ENCODE measurements around the gene DCDC2C. TPM values are rescaled to one million over a fixed set of nuclear protein-coding genes. Genes with fewer than 3 reads are reported as not detected.

The DCDC2C gene
- total and polyA plus RNA-seq, 2 experiments from 2014 or later = 0.45 TPM; not detected in 1

DNA sequence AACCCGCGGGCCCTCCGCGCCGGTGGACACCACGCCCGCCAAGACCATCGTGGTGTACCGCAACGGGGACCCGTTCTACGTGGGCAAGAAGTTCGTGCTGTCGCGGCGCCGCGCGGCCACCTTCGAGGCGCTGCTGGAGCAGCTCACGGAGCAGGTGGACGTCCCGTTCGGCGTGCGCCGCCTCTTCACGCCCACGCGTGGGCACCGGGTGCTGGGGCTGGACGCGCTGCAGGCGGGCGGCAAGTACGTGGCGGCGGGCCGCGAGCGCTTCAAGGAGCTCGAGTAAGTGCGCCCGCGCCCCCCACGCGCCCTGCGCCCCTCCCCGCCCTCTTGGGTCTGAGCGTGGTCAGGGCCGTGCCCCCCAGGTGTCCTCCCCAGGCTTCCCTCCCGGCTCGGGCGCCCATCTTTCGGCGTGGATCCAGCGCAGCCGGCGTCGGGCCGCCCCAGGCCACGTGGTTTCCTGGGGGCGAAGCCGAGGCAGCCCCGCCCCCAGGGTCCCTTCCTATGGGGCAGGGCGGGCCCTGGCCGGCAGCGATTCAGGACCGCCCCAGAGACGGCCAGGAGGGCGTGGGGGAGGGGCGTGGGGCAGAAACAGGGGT, 481 bp downstream of the DCDC2C start:
- no peak overlapping the region for H3K27ac Mint-ChIP-seq
- Histone ChIP-seq H3K4me2 (peak overlapping the region; percentile 76; the same call in 1 of the 2 replicates), H3K4me3 (peak overlapping the region; percentile 54), H3K27ac (ENCODE audit: low read depth) (no peak overlapping the region), H4K20me1 (replicated peaks; ENCODE audit: insufficient read depth) (no peaks in the 10 kb centered on the region), H3K9me2 (ENCODE audit: insufficient read depth) (no peaks in the 10 kb centered on the region), H2AFZ (peak overlapping the region; percentile 72; the same call in 1 of the 2 replicates), H3K27me3 (ENCODE audit: insufficient read depth) (peaks cover 32% of the 10 kb centered on the region), H3F3A (replicated peaks; ENCODE audit: low read depth) (no peaks in the 10 kb centered on the region), H3K79me2 (replicated peaks; ENCODE audit: insufficient read depth) (no peaks in the 10 kb centered on the region), H3K36me3 (ENCODE audit: insufficient read depth) (no peaks in the 10 kb centered on the region), H3K4me1 (ENCODE audit: insufficient read depth) (peaks cover 4% of the 10 kb centered on the region)
- H3K4me3 Mint-ChIP-seq = no peak overlapping the region
- peaks cover 6% of the 10 kb centered on the region for H3K36me3 Mint-ChIP-seq (ENCODE audit: low read depth)
- ATAC-seq (no peak), DNase-seq (ENCODE audit: low spot score) (peak; percentile 38)
- H3K4me1 Mint-ChIP-seq = peaks cover 3% of the 10 kb centered on the region; the same call in 1 of the 3 replicates
- TF ChIP-seq, protein P1, sequence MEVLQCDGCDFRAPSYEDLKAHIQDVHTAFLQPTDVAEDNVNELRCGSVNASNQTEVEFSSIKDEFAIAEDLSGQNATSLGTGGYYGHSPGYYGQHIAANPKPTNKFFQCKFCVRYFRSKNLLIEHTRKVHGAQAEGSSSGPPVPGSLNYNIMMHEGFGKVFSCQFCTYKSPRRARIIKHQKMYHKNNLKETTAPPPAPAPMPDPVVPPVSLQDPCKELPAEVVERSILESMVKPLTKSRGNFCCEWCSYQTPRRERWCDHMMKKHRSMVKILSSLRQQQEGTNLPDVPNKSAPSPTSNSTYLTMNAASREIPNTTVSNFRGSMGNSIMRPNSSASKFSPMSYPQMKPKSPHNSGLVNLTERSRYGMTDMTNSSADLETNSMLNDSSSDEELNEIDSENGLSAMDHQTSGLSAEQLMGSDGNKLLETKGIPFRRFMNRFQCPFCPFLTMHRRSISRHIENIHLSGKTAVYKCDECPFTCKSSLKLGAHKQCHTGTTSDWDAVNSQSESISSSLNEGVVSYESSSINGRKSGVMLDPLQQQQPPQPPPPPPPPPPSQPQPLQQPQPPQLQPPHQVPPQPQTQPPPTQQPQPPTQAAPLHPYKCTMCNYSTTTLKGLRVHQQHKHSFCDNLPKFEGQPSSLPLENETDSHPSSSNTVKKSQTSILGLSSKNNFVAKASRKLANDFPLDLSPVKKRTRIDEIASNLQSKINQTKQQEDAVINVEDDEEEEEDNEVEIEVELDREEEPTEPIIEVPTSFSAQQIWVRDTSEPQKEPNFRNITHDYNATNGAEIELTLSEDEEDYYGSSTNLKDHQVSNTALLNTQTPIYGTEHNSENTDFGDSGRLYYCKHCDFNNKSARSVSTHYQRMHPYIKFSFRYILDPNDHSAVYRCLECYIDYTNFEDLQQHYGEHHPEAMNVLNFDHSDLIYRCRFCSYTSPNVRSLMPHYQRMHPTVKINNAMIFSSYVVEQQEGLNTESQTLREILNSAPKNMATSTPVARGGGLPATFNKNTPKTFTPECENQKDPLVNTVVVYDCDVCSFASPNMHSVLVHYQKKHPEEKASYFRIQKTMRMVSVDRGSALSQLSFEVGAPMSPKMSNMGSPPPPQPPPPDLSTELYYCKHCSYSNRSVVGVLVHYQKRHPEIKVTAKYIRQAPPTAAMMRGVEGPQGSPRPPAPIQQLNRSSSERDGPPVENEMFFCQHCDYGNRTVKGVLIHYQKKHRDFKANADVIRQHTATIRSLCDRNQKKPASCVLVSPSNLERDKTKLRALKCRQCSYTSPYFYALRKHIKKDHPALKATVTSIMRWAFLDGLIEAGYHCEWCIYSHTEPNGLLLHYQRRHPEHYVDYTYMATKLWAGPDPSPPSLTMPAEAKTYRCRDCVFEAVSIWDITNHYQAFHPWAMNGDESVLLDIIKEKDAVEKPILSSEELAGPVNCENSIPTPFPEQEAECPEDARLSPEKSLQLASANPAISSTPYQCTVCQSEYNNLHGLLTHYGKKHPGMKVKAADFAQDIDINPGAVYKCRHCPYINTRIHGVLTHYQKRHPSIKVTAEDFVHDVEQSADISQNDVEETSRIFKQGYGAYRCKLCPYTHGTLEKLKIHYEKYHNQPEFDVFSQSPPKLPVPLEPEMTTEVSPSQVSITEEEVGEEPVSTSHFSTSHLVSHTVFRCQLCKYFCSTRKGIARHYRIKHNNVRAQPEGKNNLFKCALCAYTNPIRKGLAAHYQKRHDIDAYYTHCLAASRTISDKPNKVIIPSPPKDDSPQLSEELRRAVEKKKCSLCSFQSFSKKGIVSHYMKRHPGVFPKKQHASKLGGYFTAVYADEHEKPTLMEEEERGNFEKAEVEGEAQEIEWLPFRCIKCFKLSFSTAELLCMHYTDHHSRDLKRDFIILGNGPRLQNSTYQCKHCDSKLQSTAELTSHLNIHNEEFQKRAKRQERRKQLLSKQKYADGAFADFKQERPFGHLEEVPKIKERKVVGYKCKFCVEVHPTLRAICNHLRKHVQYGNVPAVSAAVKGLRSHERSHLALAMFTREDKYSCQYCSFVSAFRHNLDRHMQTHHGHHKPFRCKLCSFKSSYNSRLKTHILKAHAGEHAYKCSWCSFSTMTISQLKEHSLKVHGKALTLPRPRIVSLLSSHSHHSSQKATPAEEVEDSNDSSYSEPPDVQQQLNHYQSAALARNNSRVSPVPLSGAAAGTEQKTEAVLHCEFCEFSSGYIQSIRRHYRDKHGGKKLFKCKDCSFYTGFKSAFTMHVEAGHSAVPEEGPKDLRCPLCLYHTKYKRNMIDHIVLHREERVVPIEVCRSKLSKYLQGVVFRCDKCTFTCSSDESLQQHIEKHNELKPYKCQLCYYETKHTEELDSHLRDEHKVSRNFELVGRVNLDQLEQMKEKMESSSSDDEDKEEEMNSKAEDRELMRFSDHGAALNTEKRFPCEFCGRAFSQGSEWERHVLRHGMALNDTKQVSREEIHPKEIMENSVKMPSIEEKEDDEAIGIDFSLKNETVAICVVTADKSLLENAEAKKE (CRISPR knock-in tag; IDR thresholded peaks at IDR 0.05) = no peak
- no peak for TF ChIP-seq ZNF331 (CRISPR knock-in tag; IDR thresholded peaks at IDR 0.05; ENCODE audit: low read depth)
- TF ChIP-seq, protein P2, sequence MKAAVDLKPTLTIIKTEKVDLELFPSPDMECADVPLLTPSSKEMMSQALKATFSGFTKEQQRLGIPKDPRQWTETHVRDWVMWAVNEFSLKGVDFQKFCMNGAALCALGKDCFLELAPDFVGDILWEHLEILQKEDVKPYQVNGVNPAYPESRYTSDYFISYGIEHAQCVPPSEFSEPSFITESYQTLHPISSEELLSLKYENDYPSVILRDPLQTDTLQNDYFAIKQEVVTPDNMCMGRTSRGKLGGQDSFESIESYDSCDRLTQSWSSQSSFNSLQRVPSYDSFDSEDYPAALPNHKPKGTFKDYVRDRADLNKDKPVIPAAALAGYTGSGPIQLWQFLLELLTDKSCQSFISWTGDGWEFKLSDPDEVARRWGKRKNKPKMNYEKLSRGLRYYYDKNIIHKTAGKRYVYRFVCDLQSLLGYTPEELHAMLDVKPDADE (IDR thresholded peaks at IDR 0.05) = no peak
- H3K27me3 Mint-ChIP-seq (ENCODE audit: insufficient read depth, low read depth, poor library complexity) = peaks cover 9% of the 10 kb centered on the region
- H3K9me3 Mint-ChIP-seq = peaks cover 65% of the 10 kb centered on the region

DNA sequence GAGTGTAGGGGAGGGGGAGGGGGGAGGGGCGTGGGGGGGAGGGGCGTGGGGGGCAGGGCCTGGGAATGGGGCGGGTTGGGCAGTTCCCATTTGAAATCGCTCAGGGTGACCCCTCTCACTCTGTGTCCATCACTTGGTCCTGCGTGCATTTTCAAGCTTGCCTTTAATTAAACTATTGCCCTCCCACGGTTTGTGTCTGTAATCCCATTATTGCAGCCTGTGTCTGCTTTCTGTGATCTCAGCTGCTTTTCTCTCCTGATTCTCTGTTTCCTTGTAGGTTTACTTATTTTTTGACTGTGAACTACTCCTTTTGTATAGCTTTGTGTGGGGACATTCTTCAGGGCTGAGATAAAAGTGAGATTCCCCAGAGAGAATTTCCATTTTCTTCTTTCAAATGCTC, 1.3 kb downstream of the DCDC2C start:
- no peaks in the 10 kb centered on the region for H3K36me3 ChIP-seq (ENCODE audit: insufficient read depth)
- H2AFZ ChIP-seq = no peak overlapping the region
- H3K4me1 ChIP-seq (ENCODE audit: insufficient read depth) = peaks cover 4% of the 10 kb centered on the region
- H4K20me1 ChIP-seq (replicated peaks; ENCODE audit: insufficient read depth) = no peaks in the 10 kb centered on the region
- peaks cover 9% of the 10 kb centered on the region for H3K27me3 Mint-ChIP-seq (ENCODE audit: insufficient read depth, low read depth, poor library complexity)
- peaks cover 32% of the 10 kb centered on the region for H3K27me3 ChIP-seq (ENCODE audit: insufficient read depth)
- no peak overlapping the region for H3K27ac Mint-ChIP-seq
- no peaks in the 10 kb centered on the region for H3F3A ChIP-seq (replicated peaks; ENCODE audit: low read depth)
- H3K4me3 Mint-ChIP-seq = no peak overlapping the region
- ATAC-seq (no peak), DNase-seq (ENCODE audit: low spot score) (peak; percentile 3)
- H3K4me1 Mint-ChIP-seq = peaks cover 3% of the 10 kb centered on the region; the same call in 1 of the 3 replicates
- H3K9me2 ChIP-seq (ENCODE audit: insufficient read depth) = no peaks in the 10 kb centered on the region
- peaks cover 58% of the 10 kb centered on the region for H3K9me3 Mint-ChIP-seq
- peak overlapping the region; percentile 24; the same call in 1 of the 2 replicates for H3K27ac ChIP-seq (ENCODE audit: low read depth)
- no peak overlapping the region for H3K4me2 ChIP-seq
- no peak overlapping the region for H3K4me3 ChIP-seq
- H3K36me3 Mint-ChIP-seq (ENCODE audit: low read depth) = peaks cover 6% of the 10 kb centered on the region
- H3K79me2 ChIP-seq (replicated peaks; ENCODE audit: insufficient read depth) = no peaks in the 10 kb centered on the region
- TF ChIP-seq ZNF331 (CRISPR knock-in tag; IDR thresholded peaks at IDR 0.05; ENCODE audit: low read depth) = no peak
- no peak for TF ChIP-seq POLR2AphosphoS5 (IDR thresholded peaks at IDR 0.05; ENCODE audit: low read depth)
- TF ChIP-seq ZNF114 (CRISPR knock-in tag; IDR thresholded peaks at IDR 0.05) = no peak
- no peak for TF ChIP-seq JUNB (IDR thresholded peaks at IDR 0.05; ENCODE audit: unreplicated experiment)
- TF ChIP-seq NANOG (IDR thresholded peaks at IDR 0.05; ENCODE audit: borderline replicate concordance) = no peak
- TF ChIP-seq, protein P3, sequence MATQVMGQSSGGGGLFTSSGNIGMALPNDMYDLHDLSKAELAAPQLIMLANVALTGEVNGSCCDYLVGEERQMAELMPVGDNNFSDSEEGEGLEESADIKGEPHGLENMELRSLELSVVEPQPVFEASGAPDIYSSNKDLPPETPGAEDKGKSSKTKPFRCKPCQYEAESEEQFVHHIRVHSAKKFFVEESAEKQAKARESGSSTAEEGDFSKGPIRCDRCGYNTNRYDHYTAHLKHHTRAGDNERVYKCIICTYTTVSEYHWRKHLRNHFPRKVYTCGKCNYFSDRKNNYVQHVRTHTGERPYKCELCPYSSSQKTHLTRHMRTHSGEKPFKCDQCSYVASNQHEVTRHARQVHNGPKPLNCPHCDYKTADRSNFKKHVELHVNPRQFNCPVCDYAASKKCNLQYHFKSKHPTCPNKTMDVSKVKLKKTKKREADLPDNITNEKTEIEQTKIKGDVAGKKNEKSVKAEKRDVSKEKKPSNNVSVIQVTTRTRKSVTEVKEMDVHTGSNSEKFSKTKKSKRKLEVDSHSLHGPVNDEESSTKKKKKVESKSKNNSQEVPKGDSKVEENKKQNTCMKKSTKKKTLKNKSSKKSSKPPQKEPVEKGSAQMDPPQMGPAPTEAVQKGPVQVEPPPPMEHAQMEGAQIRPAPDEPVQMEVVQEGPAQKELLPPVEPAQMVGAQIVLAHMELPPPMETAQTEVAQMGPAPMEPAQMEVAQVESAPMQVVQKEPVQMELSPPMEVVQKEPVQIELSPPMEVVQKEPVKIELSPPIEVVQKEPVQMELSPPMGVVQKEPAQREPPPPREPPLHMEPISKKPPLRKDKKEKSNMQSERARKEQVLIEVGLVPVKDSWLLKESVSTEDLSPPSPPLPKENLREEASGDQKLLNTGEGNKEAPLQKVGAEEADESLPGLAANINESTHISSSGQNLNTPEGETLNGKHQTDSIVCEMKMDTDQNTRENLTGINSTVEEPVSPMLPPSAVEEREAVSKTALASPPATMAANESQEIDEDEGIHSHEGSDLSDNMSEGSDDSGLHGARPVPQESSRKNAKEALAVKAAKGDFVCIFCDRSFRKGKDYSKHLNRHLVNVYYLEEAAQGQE (IDR thresholded peaks at IDR 0.05; ENCODE audit: unreplicated experiment) = no peak
- no peak for TF ChIP-seq EZH2phosphoT487 (IDR thresholded peaks at IDR 0.05; ENCODE audit: unreplicated experiment)
- TF ChIP-seq STAT1 (IDR thresholded peaks at IDR 0.05; ENCODE audit: unreplicated experiment) = no peak

All from GM23338 (cell line).